GM23338 (cell line): Measurements from ENCODE around the gene AP1M2. TPM values are rescaled to one million over a fixed set of nuclear protein-coding genes. Genes with fewer than 3 reads are reported as not detected.
A peak's percentile ranks its signal among the peaks of the same experiment; 100 is the strongest.

Experiments
- ATAC-seq: fragments of 200-7000 bp; cut with Tn5 transposase; 3 replicates; pipeline ENCODE4 v1.9.1; 2020
- DNase-seq: peaks from one replicate; pipeline ENCODE4 v3.0.0-alpha.2; 2015; ENCODE audit warnings: low spot score
- H2AFZ ChIP-seq: fragments of 200-600 bp; sonication (generic); 2 replicates; pipeline ENCODE4 v1.8.0; 2016; ENCODE audit warnings: antibody characterized with exemption, mild to moderate bottlenecking, moderate library complexity
- H3F3A ChIP-seq: fragments of 200-600 bp; sonication (generic); replicated peaks from 2 replicates; pipeline ENCODE4 v1.8.0; 2017; ENCODE audit warnings: antibody characterized with exemption, mixed run types, low read depth
- H3K27ac ChIP-seq: fragments of 200-600 bp; sonication (generic); 2 replicates; pipeline ENCODE4 v1.6.1; 2016; ENCODE audit warnings: low read depth
- H3K27me3 ChIP-seq: fragments of 200-600 bp; sonication (generic); 2 replicates; pipeline ENCODE4 v1.8.0; 2016; ENCODE audit warnings: mild to moderate bottlenecking, mixed run types, moderate library complexity; ENCODE audit not compliant: insufficient read depth
- H3K36me3 ChIP-seq: fragments of 200-600 bp; sonication (generic); 2 replicates; pipeline ENCODE4 v1.8.0; 2016; ENCODE audit warnings: mild to moderate bottlenecking; ENCODE audit not compliant: insufficient read depth
- H3K4me1 ChIP-seq: fragments of 200-600 bp; sonication (generic); 2 replicates; pipeline ENCODE4 v1.8.0; 2016; ENCODE audit warnings: mild to moderate bottlenecking, moderate library complexity; ENCODE audit not compliant: insufficient read depth
- H3K4me2 ChIP-seq: fragments of 200-600 bp; sonication (generic); 2 replicates; pipeline ENCODE4 v1.7.1; 2017; ENCODE audit warnings: mixed run types
- H3K4me3 ChIP-seq: fragments of 200-600 bp; sonication (generic); 2 replicates; pipeline ENCODE4 v1.6.1; 2016; ENCODE audit warnings: mixed run types
- H3K79me2 ChIP-seq: fragments of 200-600 bp; sonication (generic); replicated peaks from 2 replicates; pipeline ENCODE4 v1.8.0; 2017; ENCODE audit warnings: mild to moderate bottlenecking; ENCODE audit not compliant: insufficient read depth
- H3K9me2 ChIP-seq: fragments of 200-600 bp; sonication (generic); 2 replicates; pipeline ENCODE4 v1.8.0; 2017; ENCODE audit not compliant: insufficient read depth
- H4K20me1 ChIP-seq: fragments of 200-600 bp; sonication (generic); replicated peaks from 2 replicates; pipeline ENCODE4 v1.8.0; 2017; ENCODE audit warnings: mild to moderate bottlenecking; ENCODE audit not compliant: insufficient read depth
- H3K27ac Mint-ChIP-seq: 2 replicates; pipeline ENCODE4 v1.8.0; 2020; ENCODE audit warnings: inconsistent platforms, mild to moderate bottlenecking, moderate library complexity, mixed read lengths
- H3K27me3 Mint-ChIP-seq: 3 replicates; pipeline ENCODE4 v1.8.0; 2022; ENCODE audit warnings: low read depth, mild to moderate bottlenecking, moderate library complexity, mixed read lengths, inconsistent platforms; ENCODE audit not compliant: insufficient read depth, poor library complexity
- H3K36me3 Mint-ChIP-seq: 3 replicates; pipeline ENCODE4 v1.8.0; 2021; ENCODE audit warnings: low read depth, mild to moderate bottlenecking, inconsistent platforms, moderate library complexity, mixed read lengths
- H3K4me1 Mint-ChIP-seq: 3 replicates; pipeline ENCODE4 v1.8.0; 2020; ENCODE audit warnings: mild to moderate bottlenecking, inconsistent platforms, mixed read lengths
- H3K4me3 Mint-ChIP-seq: 3 replicates; pipeline ENCODE4 v1.8.0; 2021; ENCODE audit warnings: moderate library complexity, mild to moderate bottlenecking, inconsistent platforms, mixed read lengths
- H3K9me3 Mint-ChIP-seq: 3 replicates; pipeline ENCODE4 v1.8.0; 2020; ENCODE audit warnings: moderate library complexity, mild to moderate bottlenecking, inconsistent platforms, mixed read lengths
- CREB1 ChIP-seq: fragments of 250-450 bp; sonication (Bioruptor Pico); IDR thresholded peaks from 2 replicates; pipeline ENCODE4 v1.5.0; 2020; ENCODE audit warnings: low read depth, mild to moderate bottlenecking, moderate library complexity
- EZH2phosphoT487 ChIP-seq: fragments of 200-600 bp; sonication (generic); IDR thresholded peaks from one replicate; pipeline ENCODE4 v1.8.1; 2018; ENCODE audit warnings: antibody characterized with exemption; ENCODE audit not compliant: unreplicated experiment
- POLR2AphosphoS5 ChIP-seq: IDR thresholded peaks from 2 replicates; pipeline ENCODE4 v1.6.1; 2016; ENCODE audit warnings: antibody characterized with exemption, low read depth
- ZNF114 ChIP-seq: fragments of 250-450 bp; sonication (Bioruptor Pico); IDR thresholded peaks from 2 replicates; pipeline ENCODE4 v1.5.0; 2020; ENCODE audit warnings: mild to moderate bottlenecking, moderate library complexity
- polyA plus RNA-seq: library from polyadenylated mRNA; unstranded; fragments of >200 nt; fragmentation: Nextera tagmentation; extraction: Ambion mirVana; gene quantifications from 2 replicates; pipeline ENCODE4 v1.2.1, GENCODE V29; 2016
- total RNA-seq: library from RNA; depleted of rRNA; stranded (reverse); fragments of >200 nt; shearing (Covaris generic); gene quantifications from 2 replicates; pipeline ENCODE4 v1.2.3, GENCODE V29; 2014
- TF ChIP-seq, protein P1 (sequence below), 2 experiments: fragments of 200-600 bp in 1 of 2; sonication (generic) in 1 of 2; conservative IDR thresholded peaks; 2 replicates each; pipeline versions ENCODE4 v1.5.1 to v1.6.1; 2016 to 2017; ENCODE audit warnings: antibody characterized with exemption in 2 of 2, low read depth in 2 of 2, mild to moderate bottlenecking in 2 of 2, moderate library complexity in 1 of 2
- TF ChIP-seq, protein P2 (sequence below): IDR thresholded peaks from one replicate; pipeline ENCODE4 v1.6.1; 2018; ENCODE audit warnings: antibody characterized with exemption; ENCODE audit not compliant: unreplicated experiment

Gene AP1M2
- total and polyA plus RNA-seq, 2 experiments from 2014 or later = 128 to 165 TPM

DNA sequence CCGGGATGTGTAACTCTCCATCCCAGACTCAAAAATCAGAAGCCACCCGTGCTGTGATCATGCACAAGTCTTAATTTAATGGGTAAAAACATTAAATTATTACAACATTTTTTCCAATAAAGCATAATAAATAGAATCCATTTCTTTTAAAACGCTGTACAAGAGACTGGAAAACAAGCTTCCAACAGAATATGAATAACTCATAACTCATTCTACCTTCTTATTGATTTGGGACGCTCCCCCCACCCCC is 20.8 kb downstream of the AP1M2 start:
- H2AFZ ChIP-seq = no peak overlapping the region
- H3K27ac Mint-ChIP-seq = no peak overlapping the region

DNA sequence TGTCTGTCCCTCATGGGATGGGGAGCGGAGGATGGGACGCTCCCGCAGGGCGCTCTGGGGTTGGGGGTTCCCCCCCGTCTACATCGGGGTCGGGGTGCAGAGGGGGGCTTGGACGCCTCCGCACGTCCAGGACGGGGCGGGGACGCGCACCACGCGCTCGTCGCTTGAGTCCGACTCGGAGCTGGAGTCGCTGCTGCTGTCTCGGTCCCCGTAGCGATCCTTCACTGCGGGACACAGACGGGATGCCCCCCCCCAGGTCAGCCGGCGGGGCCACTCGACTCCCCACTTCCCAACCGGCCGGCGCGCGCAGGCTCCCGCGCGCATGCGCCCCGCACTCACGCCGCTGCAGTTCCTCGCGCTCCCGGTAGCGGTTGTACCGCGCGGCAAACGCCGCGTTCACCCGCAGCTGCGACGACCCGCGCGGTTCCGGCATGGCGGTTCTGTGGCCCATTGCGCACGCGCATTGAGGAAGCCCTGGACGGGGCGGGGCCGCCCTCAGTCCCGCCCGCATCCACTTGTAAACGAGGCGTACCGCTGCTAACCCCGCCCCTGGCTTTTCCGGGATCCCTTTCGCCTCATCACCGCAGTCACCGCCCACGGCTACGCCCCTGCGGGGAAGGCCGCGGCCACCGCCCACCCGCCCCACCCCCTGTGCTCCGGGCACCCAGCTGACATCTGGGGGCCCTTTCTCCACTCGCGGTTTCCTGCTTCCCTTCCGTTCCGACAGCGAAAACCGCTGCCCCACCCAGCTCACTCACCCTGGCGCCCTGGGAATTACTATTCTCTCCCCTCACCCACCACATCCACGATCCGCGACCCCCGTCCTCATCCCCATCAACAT is 21.3 kb downstream of the AP1M2 start, which contains the start of gene KRI1:
TSS of gene KRI1 (minus strand) at position 444 of the 841 bp plus-strand sequence. CDS start at position 433, 11 bp downstream.
- Histone ChIP-seq H3K79me2 (peaks cover 12% of the 10 kb centered on the region), H3K9me2 (no peaks in the 10 kb centered on the region), H3K4me3 (peak within 1 kb of the TSS; percentile 92), H4K20me1 (peaks cover 5% of the 10 kb centered on the region), H3K4me2 (peak within 1 kb of the TSS; percentile 94), H3K4me1 (peaks cover 23% of the 10 kb centered on the region), H3K36me3 (0 out of 2 replicates have a peak, but pooled peaks cover 4% of the 10 kb centered on the region), H3K27me3 (no peaks in the 10 kb centered on the region), H2AFZ (peak within 1 kb of the TSS; percentile 91), H3K27ac (peak within 1 kb of the TSS; percentile 87), H3F3A (peaks cover 29% of the 10 kb centered on the region)
- DNase-seq (peak; percentile 98), ATAC-seq (peak; percentile 56)
- TF ChIP-seq ZNF114 (CRISPR knock-in tag) (no peak), POLR2AphosphoS5 (peak; percentile 94)
- TF ChIP-seq, protein P1, sequence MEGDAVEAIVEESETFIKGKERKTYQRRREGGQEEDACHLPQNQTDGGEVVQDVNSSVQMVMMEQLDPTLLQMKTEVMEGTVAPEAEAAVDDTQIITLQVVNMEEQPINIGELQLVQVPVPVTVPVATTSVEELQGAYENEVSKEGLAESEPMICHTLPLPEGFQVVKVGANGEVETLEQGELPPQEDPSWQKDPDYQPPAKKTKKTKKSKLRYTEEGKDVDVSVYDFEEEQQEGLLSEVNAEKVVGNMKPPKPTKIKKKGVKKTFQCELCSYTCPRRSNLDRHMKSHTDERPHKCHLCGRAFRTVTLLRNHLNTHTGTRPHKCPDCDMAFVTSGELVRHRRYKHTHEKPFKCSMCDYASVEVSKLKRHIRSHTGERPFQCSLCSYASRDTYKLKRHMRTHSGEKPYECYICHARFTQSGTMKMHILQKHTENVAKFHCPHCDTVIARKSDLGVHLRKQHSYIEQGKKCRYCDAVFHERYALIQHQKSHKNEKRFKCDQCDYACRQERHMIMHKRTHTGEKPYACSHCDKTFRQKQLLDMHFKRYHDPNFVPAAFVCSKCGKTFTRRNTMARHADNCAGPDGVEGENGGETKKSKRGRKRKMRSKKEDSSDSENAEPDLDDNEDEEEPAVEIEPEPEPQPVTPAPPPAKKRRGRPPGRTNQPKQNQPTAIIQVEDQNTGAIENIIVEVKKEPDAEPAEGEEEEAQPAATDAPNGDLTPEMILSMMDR (conservative IDR thresholded peaks at IDR 0.05; ENCODE audit: low read depth in 2 of 2) = peak; percentile 2 to 18; a peak in 1 of 4 replicates
- TF ChIP-seq, protein P2, sequence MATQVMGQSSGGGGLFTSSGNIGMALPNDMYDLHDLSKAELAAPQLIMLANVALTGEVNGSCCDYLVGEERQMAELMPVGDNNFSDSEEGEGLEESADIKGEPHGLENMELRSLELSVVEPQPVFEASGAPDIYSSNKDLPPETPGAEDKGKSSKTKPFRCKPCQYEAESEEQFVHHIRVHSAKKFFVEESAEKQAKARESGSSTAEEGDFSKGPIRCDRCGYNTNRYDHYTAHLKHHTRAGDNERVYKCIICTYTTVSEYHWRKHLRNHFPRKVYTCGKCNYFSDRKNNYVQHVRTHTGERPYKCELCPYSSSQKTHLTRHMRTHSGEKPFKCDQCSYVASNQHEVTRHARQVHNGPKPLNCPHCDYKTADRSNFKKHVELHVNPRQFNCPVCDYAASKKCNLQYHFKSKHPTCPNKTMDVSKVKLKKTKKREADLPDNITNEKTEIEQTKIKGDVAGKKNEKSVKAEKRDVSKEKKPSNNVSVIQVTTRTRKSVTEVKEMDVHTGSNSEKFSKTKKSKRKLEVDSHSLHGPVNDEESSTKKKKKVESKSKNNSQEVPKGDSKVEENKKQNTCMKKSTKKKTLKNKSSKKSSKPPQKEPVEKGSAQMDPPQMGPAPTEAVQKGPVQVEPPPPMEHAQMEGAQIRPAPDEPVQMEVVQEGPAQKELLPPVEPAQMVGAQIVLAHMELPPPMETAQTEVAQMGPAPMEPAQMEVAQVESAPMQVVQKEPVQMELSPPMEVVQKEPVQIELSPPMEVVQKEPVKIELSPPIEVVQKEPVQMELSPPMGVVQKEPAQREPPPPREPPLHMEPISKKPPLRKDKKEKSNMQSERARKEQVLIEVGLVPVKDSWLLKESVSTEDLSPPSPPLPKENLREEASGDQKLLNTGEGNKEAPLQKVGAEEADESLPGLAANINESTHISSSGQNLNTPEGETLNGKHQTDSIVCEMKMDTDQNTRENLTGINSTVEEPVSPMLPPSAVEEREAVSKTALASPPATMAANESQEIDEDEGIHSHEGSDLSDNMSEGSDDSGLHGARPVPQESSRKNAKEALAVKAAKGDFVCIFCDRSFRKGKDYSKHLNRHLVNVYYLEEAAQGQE = peak; percentile 23
- H3K4me3 Mint-ChIP-seq = peak within 1 kb of the TSS; percentile 94
- H3K27ac Mint-ChIP-seq = peak within 1 kb of the TSS; percentile 94
- peaks cover 2% of the 10 kb centered on the region; the same call in 2 of the 3 replicates for H3K9me3 Mint-ChIP-seq
- peaks cover 31% of the 10 kb centered on the region for H3K4me1 Mint-ChIP-seq
- peaks cover 38% of the 10 kb centered on the region for H3K36me3 Mint-ChIP-seq
- peaks cover 30% of the 10 kb centered on the region for H3K27me3 Mint-ChIP-seq

More for the DNA sequence above, 20.8 kb downstream of the AP1M2 start:
- peak overlapping the region; percentile 94 for H3K4me3 Mint-ChIP-seq
- ATAC-seq (no peak), DNase-seq (no peak)
- Histone ChIP-seq H3K4me3 (peak overlapping the region; percentile 92), H3K27ac (no peak overlapping the region), H3K4me1 (peaks cover 23% of the 10 kb centered on the region), H3K79me2 (peaks cover 12% of the 10 kb centered on the region), H3F3A (peaks cover 29% of the 10 kb centered on the region), H3K4me2 (peak overlapping the region; percentile 78), H4K20me1 (peaks cover 5% of the 10 kb centered on the region), H3K27me3 (no peaks in the 10 kb centered on the region), H3K9me2 (no peaks in the 10 kb centered on the region), H3K36me3 (no peaks in the 10 kb centered on the region)
- peaks cover 30% of the 10 kb centered on the region for H3K27me3 Mint-ChIP-seq
- peaks cover 31% of the 10 kb centered on the region for H3K4me1 Mint-ChIP-seq
- H3K36me3 Mint-ChIP-seq = peaks cover 33% of the 10 kb centered on the region
- H3K9me3 Mint-ChIP-seq = peaks cover 2% of the 10 kb centered on the region; the same call in 2 of the 3 replicates
- TF ChIP-seq, protein P1 (conservative IDR thresholded peaks at IDR 0.05; ENCODE audit: low read depth in 2 of 2) = no peak
- TF ChIP-seq CREB1 (CRISPR knock-in tag) (no peak), EZH2phosphoT487 (no peak)
